OCI-LY1 (cell line): ENCODE measurements around the gene NUP210L.

Experiments
- H2AFZ ChIP-seq: fragments of 200-600 bp; sonication (generic), shearing (Covaris generic); 2 replicates; pipeline ENCODE4 v1.6.0; 2014; ENCODE audit warnings: antibody characterized with exemption, mild to moderate bottlenecking, low read length
- H3F3A ChIP-seq: fragments of 200-600 bp; sonication (generic), shearing (Covaris generic); 2 replicates; pipeline ENCODE4 v1.6.0; 2014; ENCODE audit warnings: mild to moderate bottlenecking, antibody characterized with exemption, low read length, moderate library complexity; ENCODE audit not compliant: insufficient read depth
- H3K27ac ChIP-seq: fragments of 200-600 bp; sonication (generic); 2 replicates; pipeline ENCODE4 v1.5.1; 2014; ENCODE audit warnings: low read length, mixed run types, mild to moderate bottlenecking, low read depth; ENCODE audit not compliant: poor library complexity, severe bottlenecking
- H3K27me3 ChIP-seq: fragments of 200-600 bp; sonication (generic); 2 replicates; pipeline ENCODE4 v1.6.0; 2014; ENCODE audit warnings: antibody characterized with exemption, mild to moderate bottlenecking, low read length, moderate library complexity; ENCODE audit not compliant: insufficient read depth
- H3K36me3 ChIP-seq: fragments of 200-600 bp; sonication (generic); 2 replicates; pipeline ENCODE4 v1.6.1; 2014; ENCODE audit warnings: mild to moderate bottlenecking, antibody characterized with exemption, low read length, moderate library complexity, mixed read lengths; ENCODE audit not compliant: insufficient read depth
- H3K4me1 ChIP-seq: fragments of 200-600 bp; sonication (generic); 2 replicates; pipeline ENCODE4 v1.5.1; 2014; ENCODE audit warnings: mild to moderate bottlenecking, low read length, moderate library complexity; ENCODE audit not compliant: insufficient read depth, severe bottlenecking
- H3K4me2 ChIP-seq: fragments of 200-600 bp; sonication (generic), shearing (Covaris generic); 2 replicates; pipeline ENCODE4 v1.6.1; 2014; ENCODE audit warnings: low read length
- H3K4me3 ChIP-seq: fragments of 200-600 bp; sonication (generic); 2 replicates; pipeline ENCODE4 v1.5.1; 2014; ENCODE audit warnings: low read length, low read depth, mild to moderate bottlenecking, mixed read lengths; ENCODE audit not compliant: poor library complexity, severe bottlenecking
- H3K79me2 ChIP-seq: fragments of 200-600 bp; shearing (Covaris generic); 2 replicates; pipeline ENCODE4 v1.6.1; 2016; ENCODE audit warnings: mixed run types, low read length, mixed read lengths; ENCODE audit not compliant: insufficient read depth
- H3K9ac ChIP-seq: fragments of 200-600 bp; sonication (generic), shearing (Covaris generic); 2 replicates; pipeline ENCODE4 v1.6.1; 2014; ENCODE audit warnings: mild to moderate bottlenecking, low read length, mixed read lengths
- H3K9me2 ChIP-seq: fragments of 200-600 bp; sonication (generic), shearing (Covaris generic); 2 replicates; pipeline ENCODE4 v1.6.1; 2014; ENCODE audit warnings: low read depth, mild to moderate bottlenecking, low read length, mixed read lengths
- H3K9me3 ChIP-seq: fragments of 200-600 bp; shearing (Covaris generic); 2 replicates; pipeline ENCODE4 v1.6.1; 2014; ENCODE audit warnings: low read length, mixed read lengths
- H4K20me1 ChIP-seq: fragments of 200-600 bp; sonication (generic), shearing (Covaris generic); 2 replicates; pipeline ENCODE4 v1.6.0; 2016; ENCODE audit warnings: mild to moderate bottlenecking, low read length; ENCODE audit not compliant: insufficient read depth
- CTCF ChIP-seq: fragments of 200-600 bp; sonication (generic), shearing (Covaris generic); IDR thresholded peaks from 2 replicates; pipeline ENCODE4 v1.5.1; 2017; ENCODE audit warnings: mild to moderate bottlenecking, antibody characterized with exemption, low read length, moderate library complexity, mixed read lengths
- EZH2 ChIP-seq: fragments of 200-600 bp; sonication (generic), shearing (Covaris generic); IDR thresholded peaks from 2 replicates; pipeline ENCODE4 v1.8.0; 2017; ENCODE audit warnings: borderline replicate concordance, mixed run types, mild to moderate bottlenecking, antibody characterized with exemption, low read length, moderate library complexity, mixed read lengths

The NUP210L gene

DNA sequence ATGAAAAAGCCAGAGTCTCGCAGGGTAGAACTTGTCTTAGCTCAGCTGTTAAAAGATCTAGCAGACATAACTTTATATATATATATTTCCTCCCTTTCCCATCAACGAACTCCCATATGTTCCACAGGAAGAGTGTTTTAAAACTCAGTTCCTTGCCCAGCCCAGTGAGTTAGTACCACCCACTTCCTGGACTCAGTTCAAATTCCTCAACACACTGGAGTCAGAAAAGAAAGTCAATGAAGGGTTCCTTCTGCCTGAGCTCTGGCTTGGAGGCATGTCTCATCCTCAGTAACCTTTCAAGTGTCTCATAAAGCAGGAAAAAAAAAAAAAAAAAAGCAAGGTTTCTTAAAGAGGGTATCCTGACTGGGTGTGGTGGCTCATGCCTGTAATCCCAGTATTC lies 21.5 kb upstream of the NUP210L start:
- Histone ChIP-seq H3K4me2 (no peak overlapping the region), H4K20me1 (no peaks in the 10 kb centered on the region), H3F3A (no peaks in the 10 kb centered on the region), H3K4me1 (peaks cover 37% of the 10 kb centered on the region), H3K27me3 (no peaks in the 10 kb centered on the region), H2AFZ (no peak overlapping the region), H3K9me2 (no peaks in the 10 kb centered on the region), H3K27ac (no peak overlapping the region), H3K79me2 (peaks cover 53% of the 10 kb centered on the region), H3K9ac (no peak overlapping the region), H3K9me3 (no peaks in the 10 kb centered on the region), H3K36me3 (peaks cover 57% of the 10 kb centered on the region), H3K4me3 (no peak overlapping the region)
- TF ChIP-seq EZH2 (no peak), CTCF (no peak)

- H3K4me3 ChIP-seq = no peak overlapping the region
- H3K9ac ChIP-seq = no peak overlapping the region
- H3K79me2 ChIP-seq = peaks cover 36% of the 10 kb centered on the region
- H4K20me1 ChIP-seq = no peaks in the 10 kb centered on the region
- no peaks in the 10 kb centered on the region for H3F3A ChIP-seq
- no peak overlapping the region for H3K27ac ChIP-seq
- H3K4me1 ChIP-seq = peaks cover 21% of the 10 kb centered on the region
- peaks cover 71% of the 10 kb centered on the region for H3K36me3 ChIP-seq
- H3K9me2 ChIP-seq = no peaks in the 10 kb centered on the region
- TF ChIP-seq EZH2 (no peak), CTCF (no peak)
- H3K9me3 ChIP-seq = no peaks in the 10 kb centered on the region
- H2AFZ ChIP-seq = no peak overlapping the region
- no peaks in the 10 kb centered on the region for H3K27me3 ChIP-seq
- no peak overlapping the region for H3K4me2 ChIP-seq
These were observed 19.8 kb upstream of the NUP210L start for GRCh38 chr1:154174654-154175053.

- no peak overlapping the region for H3K4me3 ChIP-seq
- H3K4me2 ChIP-seq = no peak overlapping the region
- TF ChIP-seq EZH2 (no peak), CTCF (no peak)
- no peaks in the 10 kb centered on the region for H4K20me1 ChIP-seq
- no peaks in the 10 kb centered on the region for H3K4me1 ChIP-seq
- peaks cover 9% of the 10 kb centered on the region for H3K79me2 ChIP-seq
- no peak overlapping the region for H2AFZ ChIP-seq
- H3K9me3 ChIP-seq = no peaks in the 10 kb centered on the region
- no peaks in the 10 kb centered on the region for H3K27me3 ChIP-seq
- no peaks in the 10 kb centered on the region for H3K9me2 ChIP-seq
- H3F3A ChIP-seq = no peaks in the 10 kb centered on the region
- H3K9ac ChIP-seq = no peak overlapping the region
- no peak overlapping the region for H3K27ac ChIP-seq
- peaks cover 82% of the 10 kb centered on the region for H3K36me3 ChIP-seq
These were observed 17.0 kb upstream of the NUP210L start for GRCh38 chr1:154171880-154172279.
